GM10266 (cell line): ENCODE measurements around the gene PPA1.

Source experiments
- DNase-seq: peaks from one replicate; pipeline ENCODE4 v3.0.0; 2012; ENCODE audit errors: extremely low spot score
- TF ChIP-seq, protein P1 (sequence below): IDR thresholded peaks from 2 replicates; pipeline ENCODE4 v1.5.1; 2012; ENCODE audit warnings: mild to moderate bottlenecking, low read depth; ENCODE audit not compliant: control insufficient read depth, insufficient read depth; ENCODE audit errors: missing control alignments

The PPA1 gene

DNA sequence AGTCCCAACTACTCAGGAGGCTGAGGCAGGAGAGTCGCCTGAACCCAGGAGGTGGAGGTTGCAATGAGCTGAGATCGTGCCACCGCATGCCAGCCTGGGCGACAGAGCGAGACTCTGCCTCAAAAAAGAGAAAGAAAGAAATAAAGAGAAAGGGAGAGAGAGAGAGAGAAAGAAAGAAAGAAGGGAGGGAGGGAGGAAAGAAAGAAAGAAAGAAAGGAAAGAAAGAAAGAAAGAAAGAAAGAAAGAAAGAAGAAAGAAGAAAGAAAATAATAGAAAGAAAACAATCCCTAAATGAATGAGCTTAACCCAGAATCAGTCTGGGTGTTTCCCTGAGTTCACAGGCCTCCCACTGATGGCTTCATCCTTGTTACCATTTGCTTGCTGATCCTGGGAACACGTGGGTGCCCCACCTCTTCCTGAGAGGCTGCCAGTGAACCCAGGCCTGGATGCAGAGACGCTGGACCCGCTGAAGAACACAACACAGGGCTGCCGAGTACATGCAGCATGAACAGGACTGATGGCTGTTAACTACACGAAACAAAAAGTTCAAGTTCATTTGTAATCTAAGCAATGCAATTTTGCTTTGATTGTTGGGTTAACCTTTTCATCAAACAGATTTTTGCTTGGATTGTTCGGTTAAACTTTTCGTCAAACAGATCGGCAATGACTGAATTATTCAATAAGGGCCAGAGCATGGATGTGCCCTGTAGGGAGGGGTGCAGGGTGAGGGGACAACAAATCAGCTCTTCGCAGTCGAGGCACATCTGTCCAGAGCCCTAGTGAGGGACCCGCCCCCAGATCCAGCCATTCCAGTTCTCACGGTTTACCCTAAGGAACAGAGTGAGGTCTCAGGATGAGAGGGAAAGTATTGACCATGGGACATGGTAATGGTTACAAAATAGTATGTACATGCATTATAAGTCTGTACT lies 39.0 kb upstream of the PPA1 start:
- TF ChIP-seq, protein P1, sequence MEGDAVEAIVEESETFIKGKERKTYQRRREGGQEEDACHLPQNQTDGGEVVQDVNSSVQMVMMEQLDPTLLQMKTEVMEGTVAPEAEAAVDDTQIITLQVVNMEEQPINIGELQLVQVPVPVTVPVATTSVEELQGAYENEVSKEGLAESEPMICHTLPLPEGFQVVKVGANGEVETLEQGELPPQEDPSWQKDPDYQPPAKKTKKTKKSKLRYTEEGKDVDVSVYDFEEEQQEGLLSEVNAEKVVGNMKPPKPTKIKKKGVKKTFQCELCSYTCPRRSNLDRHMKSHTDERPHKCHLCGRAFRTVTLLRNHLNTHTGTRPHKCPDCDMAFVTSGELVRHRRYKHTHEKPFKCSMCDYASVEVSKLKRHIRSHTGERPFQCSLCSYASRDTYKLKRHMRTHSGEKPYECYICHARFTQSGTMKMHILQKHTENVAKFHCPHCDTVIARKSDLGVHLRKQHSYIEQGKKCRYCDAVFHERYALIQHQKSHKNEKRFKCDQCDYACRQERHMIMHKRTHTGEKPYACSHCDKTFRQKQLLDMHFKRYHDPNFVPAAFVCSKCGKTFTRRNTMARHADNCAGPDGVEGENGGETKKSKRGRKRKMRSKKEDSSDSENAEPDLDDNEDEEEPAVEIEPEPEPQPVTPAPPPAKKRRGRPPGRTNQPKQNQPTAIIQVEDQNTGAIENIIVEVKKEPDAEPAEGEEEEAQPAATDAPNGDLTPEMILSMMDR = no peak
- DNase-seq = no peak

DNA sequence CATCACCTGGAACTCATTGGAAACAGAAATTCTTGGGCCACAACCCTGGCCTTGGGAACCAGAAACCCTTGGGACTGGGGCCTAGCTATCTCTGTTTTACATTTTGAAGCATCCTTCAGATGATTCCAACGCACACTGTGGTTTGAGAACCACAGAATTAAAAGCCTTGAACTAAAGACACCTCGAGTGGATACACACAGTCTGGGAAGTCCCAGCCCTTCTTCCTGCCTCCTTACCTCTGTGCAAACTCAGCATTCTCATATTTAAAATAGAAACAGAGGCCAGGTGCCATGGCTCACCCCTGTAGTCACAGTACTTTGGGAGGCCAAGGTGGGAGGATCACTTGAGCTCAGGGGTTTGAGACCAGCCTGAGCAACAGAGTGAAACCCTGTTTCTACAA lies 37.7 kb upstream of the PPA1 start:
- no peak for DNase-seq
- TF ChIP-seq, protein P1 = no peak

DNA sequence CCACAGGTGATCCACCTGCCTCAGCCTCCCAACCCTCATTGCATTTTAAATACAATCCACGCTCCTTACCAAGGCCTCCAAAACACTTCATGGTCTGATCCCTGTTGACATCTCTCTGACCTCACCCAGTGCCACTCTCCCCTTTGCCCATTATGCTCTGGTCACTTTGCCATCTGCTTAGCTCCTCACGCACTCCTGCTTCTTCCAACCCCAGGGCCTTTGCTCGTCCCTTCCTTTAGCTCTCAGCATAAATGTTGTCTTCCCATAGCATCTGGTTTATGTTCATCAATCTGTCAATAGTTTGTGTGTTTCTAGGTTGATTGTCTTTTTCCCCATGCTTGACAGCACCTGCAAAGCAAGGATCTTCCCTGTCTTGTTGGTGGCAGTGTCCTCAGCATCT lies 36.5 kb upstream of the PPA1 start:
- TF ChIP-seq, protein P1 = no peak
- DNase-seq = no peak

DNA sequence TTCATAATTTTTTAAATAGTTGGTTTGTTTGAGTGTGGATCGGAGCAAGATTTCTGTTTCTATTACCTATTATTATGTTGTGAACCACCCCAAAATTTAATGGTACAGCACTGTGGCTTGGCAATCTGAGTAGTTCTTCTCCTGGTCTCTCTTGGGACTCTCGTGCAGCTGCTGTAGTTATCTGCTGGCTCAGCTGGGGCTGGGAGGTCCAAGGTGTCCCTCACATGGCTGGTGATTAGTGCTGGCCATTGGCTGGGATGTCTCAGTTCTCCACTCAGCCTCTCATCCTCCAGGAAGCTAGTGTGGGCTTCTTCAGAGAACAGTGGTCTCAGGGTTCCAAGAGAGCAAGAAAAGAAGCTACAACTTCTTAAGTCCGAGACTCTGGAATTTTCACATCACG lies 35.1 kb upstream of the PPA1 start:
- no peak for DNase-seq
- TF ChIP-seq, protein P1 = no peak

DNA sequence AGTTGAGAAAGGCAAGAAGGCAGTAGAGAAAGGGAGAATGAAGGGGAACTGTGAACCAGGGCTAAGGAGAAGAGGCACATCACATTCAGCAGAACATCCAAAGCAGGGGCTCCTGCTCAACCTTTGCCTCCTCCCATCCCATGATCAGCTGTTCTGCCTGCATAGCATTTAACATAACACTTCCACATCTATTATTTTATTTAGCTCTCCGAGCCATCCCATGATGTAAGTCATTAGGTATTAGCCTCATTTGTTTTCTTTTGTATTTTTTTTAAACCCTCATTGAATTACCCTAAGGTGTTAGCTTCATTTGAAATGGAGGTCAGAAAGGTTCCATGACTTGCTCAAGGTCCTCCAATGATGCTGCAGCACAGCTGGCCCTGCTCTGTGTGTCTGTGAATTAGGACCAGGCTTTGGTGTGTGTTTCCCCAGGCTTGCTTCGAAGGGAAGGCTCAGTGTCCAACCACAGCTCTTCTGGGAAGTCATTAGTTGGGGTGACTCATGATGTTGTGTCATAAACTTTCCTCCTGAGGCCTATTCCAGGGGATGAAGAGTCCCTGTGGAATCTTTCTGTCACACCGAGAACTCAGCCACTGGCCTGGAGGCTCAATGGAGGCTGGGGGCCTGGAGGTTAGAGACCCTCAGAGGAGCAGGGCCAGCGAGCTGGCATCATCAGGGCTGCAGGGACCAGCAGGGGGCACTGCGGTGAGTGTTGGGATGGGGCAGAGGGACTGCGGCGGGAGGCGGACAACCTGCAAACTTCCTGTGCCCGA lies 34.1 kb upstream of the PPA1 start:
- DNase-seq = no peak
- TF ChIP-seq, protein P1 = peak; percentile 43

DNA sequence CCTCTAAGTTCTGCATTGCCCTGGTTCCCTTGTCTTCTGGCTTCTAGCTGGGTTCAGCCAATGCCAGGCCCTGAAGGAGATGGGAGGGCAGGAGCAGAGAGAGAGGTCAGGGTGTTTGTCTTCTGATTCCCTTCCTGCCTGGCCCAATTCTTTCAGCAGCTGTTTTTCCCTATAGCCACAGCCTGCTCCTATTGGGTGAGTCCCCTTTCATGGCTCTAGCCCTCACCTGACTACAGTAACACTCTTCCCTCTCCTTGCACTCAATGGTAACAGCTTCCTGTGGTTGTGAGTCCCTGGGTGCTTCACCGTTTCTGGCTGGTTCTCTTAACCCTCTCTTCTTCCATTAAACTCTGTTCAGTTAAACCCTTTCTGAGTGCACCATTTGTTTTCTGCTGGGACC lies 33.5 kb upstream of the PPA1 start:
- TF ChIP-seq, protein P1 = no peak
- DNase-seq = no peak
